NB4 (cell line): ENCODE measurements around the gene WDR5.
A peak's percentile ranks its signal among the peaks of the same experiment; 100 is the strongest.

ENCODE experiments used
- DNase-seq: peaks from one replicate; pipeline ENCODE4 v3.0.0; 2010; ENCODE audit warnings: low read depth
- H3K4me3 ChIP-seq: one replicate; pipeline ENCODE4 v1.5.1; 2011; ENCODE audit warnings: mild to moderate bottlenecking, low read depth, low read length, moderate library complexity
- MYC ChIP-seq: IDR thresholded peaks from 2 replicates; pipeline ENCODE4 v1.6.1; 2011; ENCODE audit warnings: low read depth, low read length
- POLR2A ChIP-seq: IDR thresholded peaks from 2 replicates; pipeline ENCODE4 v1.6.1; 2011; ENCODE audit warnings: mild to moderate bottlenecking; ENCODE audit not compliant: insufficient read length; ENCODE audit errors: extremely low read depth
- TF ChIP-seq, protein P1 (sequence below): IDR thresholded peaks from 2 replicates; pipeline ENCODE4 v1.6.1; 2011; ENCODE audit warnings: low read depth, low read length
- TF ChIP-seq, protein P2 (sequence below): IDR thresholded peaks from one replicate; pipeline ENCODE4 v1.5.1; 2012; ENCODE audit warnings: low read depth, low read length

The WDR5 gene

DNA sequence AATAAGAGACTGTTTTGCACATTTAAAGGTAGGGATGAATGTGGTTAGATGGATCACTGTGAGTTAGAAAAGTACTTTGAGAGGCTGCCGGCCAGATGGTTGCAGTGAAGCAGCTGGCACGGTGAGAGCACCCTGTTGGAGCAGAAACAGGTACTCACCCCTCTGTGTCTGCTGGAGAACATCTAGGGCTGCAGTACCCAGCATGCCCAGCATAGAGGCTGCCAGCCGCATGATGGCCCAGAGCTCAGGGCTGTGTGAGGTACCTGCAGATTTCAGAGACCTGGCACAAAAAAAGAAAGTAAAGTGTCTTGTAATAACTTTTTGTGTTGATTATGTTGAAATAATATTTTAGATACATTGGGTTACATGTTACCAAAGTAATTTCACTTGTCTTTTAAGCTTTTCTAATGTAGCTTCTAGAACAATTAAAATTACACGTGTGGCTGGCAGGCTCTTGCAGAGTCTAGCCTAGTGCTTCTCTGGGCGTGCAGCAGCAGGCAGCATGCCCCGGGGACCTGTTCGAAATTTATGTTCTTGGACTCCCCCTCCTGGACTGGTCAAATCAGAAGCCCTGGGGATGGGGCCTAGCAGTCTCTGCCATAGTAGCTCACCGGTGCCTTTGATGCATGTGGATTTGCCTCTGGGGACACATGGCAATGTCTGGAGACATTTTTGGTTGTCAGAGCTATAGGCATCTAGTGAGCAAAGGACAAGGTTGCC, 11.1 kb downstream of the WDR5 start:
- TF ChIP-seq, protein P1, sequence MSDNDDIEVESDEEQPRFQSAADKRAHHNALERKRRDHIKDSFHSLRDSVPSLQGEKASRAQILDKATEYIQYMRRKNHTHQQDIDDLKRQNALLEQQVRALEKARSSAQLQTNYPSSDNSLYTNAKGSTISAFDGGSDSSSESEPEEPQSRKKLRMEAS: no peak
- TF ChIP-seq POLR2A (no peak), MYC (no peak)
- TF ChIP-seq, protein P2, sequence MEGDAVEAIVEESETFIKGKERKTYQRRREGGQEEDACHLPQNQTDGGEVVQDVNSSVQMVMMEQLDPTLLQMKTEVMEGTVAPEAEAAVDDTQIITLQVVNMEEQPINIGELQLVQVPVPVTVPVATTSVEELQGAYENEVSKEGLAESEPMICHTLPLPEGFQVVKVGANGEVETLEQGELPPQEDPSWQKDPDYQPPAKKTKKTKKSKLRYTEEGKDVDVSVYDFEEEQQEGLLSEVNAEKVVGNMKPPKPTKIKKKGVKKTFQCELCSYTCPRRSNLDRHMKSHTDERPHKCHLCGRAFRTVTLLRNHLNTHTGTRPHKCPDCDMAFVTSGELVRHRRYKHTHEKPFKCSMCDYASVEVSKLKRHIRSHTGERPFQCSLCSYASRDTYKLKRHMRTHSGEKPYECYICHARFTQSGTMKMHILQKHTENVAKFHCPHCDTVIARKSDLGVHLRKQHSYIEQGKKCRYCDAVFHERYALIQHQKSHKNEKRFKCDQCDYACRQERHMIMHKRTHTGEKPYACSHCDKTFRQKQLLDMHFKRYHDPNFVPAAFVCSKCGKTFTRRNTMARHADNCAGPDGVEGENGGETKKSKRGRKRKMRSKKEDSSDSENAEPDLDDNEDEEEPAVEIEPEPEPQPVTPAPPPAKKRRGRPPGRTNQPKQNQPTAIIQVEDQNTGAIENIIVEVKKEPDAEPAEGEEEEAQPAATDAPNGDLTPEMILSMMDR: no peak
- peak; percentile 38 for DNase-seq
- no peak overlapping the region for H3K4me3 ChIP-seq

DNA sequence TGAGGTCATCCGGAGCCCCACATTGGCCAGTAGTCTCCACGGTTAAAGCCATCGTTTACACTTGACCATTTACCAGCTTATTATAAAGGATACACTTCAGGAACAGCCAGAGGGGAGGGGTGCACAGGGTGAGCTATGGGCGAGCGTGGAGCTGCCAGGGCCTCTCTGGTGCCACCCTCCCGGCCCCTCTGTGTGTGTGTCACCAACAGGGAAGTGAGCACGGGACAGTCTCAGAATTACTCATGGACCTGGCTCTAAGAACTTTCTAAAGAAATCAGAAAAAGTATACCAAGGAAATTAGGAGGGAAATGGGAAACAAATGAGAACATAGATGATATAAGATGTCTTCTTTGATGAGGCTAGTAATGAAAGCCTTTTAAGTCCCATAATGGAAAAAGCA, 13.5 kb downstream of the WDR5 start:
- no peak overlapping the region for H3K4me3 ChIP-seq

DNA sequence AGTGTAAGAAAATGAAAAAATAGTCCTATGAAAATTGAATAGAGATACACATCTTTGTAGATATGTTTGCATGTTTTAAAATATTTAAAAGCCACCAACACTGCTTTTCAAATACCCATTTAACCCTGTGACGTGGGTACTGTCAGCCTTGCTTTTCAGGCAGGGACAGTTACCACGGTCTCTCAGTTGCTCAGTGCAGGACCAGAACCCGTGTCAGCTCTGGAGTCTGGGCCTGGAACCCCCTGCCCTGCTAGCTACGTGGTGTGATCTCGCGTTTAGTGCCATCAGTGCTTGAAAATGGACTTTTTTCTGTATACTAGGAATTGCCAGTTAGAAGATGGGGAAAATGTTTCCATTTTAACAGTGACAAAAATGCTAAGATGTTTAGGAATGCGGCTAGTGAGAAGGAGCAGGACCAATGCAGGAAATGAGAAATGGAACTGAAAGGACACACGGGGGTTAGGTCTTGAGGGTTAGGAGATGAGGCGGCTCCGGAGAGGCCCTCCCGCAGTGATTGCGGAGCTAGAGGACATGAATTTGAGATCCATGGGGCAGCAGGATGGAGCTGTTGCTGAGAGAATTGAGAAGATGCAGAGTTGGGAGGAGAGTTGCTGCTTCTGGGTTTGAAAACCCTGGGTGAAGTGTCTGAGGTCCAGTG, 14.8 kb downstream of the WDR5 start:
- TF ChIP-seq, protein P1: no peak
- TF ChIP-seq, protein P2: no peak
- no peak for TF ChIP-seq MYC
- no peak for TF ChIP-seq POLR2A
- DNase-seq: no peak
- no peak overlapping the region for H3K4me3 ChIP-seq

More for the DNA sequence above, 13.5 kb downstream of the WDR5 start:
- TF ChIP-seq MYC: no peak
- no peak for TF ChIP-seq POLR2A
- TF ChIP-seq, protein P2: no peak
- TF ChIP-seq, protein P1: no peak
- DNase-seq: no peak

DNA sequence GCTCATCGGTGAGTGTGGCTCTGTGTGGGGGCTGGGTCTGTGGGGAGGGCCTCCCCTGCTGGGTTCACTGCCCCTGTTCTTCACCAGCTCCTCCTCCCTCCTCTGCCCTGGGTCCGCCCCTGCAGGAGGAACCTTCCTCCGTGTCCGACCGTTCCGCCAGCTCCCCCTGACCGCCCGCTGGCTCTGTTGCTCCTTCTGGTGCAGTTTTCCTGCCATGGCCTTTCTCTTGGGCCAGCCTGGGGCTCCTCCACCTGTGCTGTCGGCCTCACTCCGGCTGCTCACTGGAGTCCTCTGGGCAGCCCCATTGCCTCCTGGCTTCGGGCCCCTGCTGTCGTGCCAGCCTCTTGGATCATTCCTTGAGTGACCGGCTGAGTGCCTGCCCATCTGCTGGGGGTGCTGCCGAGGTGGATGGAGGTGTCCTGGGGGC, 16.2 kb downstream of the WDR5 start:
- TF ChIP-seq MYC: no peak
- TF ChIP-seq, protein P2: no peak
- TF ChIP-seq, protein P1: no peak
- TF ChIP-seq POLR2A: no peak
- no peak for DNase-seq
- H3K4me3 ChIP-seq: no peak overlapping the region

DNA sequence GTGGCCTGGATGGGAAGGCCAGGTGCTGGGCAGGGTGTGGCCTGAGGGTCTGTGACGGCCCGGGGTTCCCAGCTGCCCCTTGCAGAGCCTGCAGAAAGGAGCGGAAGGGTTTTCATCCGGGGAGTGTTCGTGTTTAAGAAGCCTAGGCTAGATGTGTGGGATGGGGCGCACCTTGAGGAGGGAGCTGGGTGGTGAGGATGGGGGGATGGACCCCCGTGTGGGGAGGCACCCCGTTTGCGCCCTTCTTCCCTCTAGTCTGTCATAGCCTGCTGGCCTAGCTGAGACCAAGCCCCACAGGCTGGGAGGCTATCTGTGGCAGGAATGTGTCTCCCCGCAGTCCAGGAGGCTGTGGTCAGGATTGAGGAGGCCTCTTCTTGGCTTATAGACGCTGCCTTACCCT, 16.6 kb downstream of the WDR5 start:
- TF ChIP-seq, protein P1: no peak
- TF ChIP-seq POLR2A (no peak), MYC (no peak)
- TF ChIP-seq, protein P2: no peak
- no peak for DNase-seq
- H3K4me3 ChIP-seq: no peak overlapping the region

DNA sequence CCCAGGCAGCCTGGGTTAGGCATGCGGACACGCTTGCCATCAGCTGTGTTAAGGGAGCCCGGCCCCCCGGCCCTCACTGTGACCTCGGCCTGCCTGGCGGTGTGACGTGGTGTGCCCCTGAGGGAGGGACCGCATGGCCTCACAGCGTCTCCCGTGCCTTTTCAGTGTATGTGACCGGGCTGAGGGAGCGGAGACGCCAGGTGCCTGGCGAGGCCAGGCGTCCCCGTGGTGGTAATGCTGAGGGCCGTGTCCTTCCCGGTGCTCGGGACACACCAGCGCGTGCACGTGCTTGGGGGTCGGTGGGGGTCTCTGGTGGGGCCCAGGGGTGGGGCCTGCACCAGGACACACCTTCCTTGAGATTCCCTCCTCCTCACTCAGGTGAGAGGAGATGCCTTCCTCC, 17.6 kb downstream of the WDR5 start:
- TF ChIP-seq, protein P1: no peak
- TF ChIP-seq POLR2A (no peak), MYC (no peak)
- no peak overlapping the region for H3K4me3 ChIP-seq
- no peak for DNase-seq
